ENCODE data around the gene HNRNPM. TPM values are rescaled to one million over a fixed set of nuclear protein-coding genes. Genes with fewer than 3 reads are reported as not detected.

Gene HNRNPM
- total RNA-seq, 2 experiments from 2014 or later, result 248 to 265 TPM

GRCh38 chr19:8455018-8455417 lies 10.2 kb downstream of the HNRNPM start:
- H3K4me1 Mint-ChIP-seq, result peaks cover 64% of the 10 kb centered on the region
- no peak overlapping the region for H3K27ac Mint-ChIP-seq
- no peaks in the 10 kb centered on the region for H3K27me3 Mint-ChIP-seq
- ChIA-PET CTCF (interaction anchor here (0.6 kb wide), 1 partner anchor 36 kb away, joined by 3 read pairs; no protein-coding TSS in a partner anchor), POLR2A (no interaction called here)
- no peak for DNase-seq
- peaks cover 50% of the 10 kb centered on the region for H3K36me3 Mint-ChIP-seq (ENCODE audit: low read depth)
- no peak overlapping the region for H3K4me3 Mint-ChIP-seq
- H3K9me3 Mint-ChIP-seq, result no peaks in the 10 kb centered on the region

DNA sequence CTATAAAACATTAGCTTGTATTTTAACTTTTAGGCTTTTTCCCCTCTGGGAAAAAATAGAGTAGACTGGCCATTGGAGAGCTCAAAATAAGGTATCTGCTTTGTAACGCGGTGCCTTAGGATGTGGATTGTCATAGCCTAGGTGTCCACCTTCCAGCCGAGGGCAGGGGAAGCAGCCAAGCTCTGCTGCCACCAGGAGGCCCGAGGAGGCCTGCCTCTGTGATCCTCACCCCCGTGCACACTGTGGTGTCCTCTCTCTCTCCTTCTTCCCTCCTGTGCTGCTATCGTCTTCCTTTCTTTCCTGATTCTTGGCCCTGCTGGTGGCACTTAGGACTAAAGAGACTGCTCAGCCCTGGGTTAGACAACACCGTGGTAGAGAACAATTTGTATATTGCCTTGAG lies 11.3 kb downstream of the HNRNPM start:
- DNase-seq, result no peak
- Mint-ChIP-seq H3K36me3 (ENCODE audit: low read depth) (peaks cover 50% of the 10 kb centered on the region), H3K4me3 (no peak overlapping the region), H3K27me3 (no peaks in the 10 kb centered on the region), H3K27ac (peak overlapping the region; percentile 26), H3K4me1 (peaks cover 67% of the 10 kb centered on the region), H3K9me3 (no peaks in the 10 kb centered on the region)
- POLR2A ChIA-PET, result no interaction called here
- CTCF ChIA-PET, result interaction anchor here (0.9 kb wide), 1 partner anchor 43 kb away, joined by 4 read pairs; the partner anchor contains the start of gene MARCHF2

GRCh38 chr19:8457209-8457608 lies 12.4 kb downstream of the HNRNPM start:
- H3K9me3 Mint-ChIP-seq, result no peaks in the 10 kb centered on the region
- CTCF ChIA-PET, result interaction anchor here (0.9 to 1.1 kb wide), 4 partner anchors 8 to 139 kb away, joined by 3 to 4 read pairs (median 3); partner anchors contain the start of gene MARCHF2
- DNase-seq, result no peak
- no peak overlapping the region for H3K4me3 Mint-ChIP-seq
- no peaks in the 10 kb centered on the region for H3K27me3 Mint-ChIP-seq
- POLR2A ChIA-PET, result no interaction called here
- peaks cover 42% of the 10 kb centered on the region for H3K36me3 Mint-ChIP-seq (ENCODE audit: low read depth)
- no peak overlapping the region for H3K27ac Mint-ChIP-seq
- H3K4me1 Mint-ChIP-seq, result peaks cover 62% of the 10 kb centered on the region

DNA sequence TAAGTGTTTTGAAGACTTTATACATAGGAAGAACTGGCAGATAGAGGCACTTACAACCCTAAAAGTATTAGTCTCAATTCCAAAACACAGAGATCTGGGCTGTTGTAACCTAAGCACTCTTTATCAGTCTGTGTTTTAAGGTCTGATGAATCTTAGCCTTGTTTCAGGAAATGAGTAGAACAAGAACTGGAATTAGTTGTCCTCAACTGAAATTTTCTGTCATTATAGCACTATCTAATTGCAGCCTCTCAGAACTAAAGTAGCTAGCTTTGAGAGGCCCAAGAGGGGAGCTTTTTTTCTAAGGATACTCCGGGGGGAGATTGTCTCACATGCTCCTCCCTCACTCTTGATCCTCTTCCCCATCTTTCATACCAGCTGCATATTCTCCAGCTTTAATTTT lies 13.1 kb downstream of the HNRNPM start:
- Mint-ChIP-seq H3K36me3 (ENCODE audit: low read depth) (peaks cover 43% of the 10 kb centered on the region), H3K27me3 (no peaks in the 10 kb centered on the region), H3K4me3 (no peak overlapping the region), H3K9me3 (no peaks in the 10 kb centered on the region), H3K27ac (no peak overlapping the region), H3K4me1 (peaks cover 59% of the 10 kb centered on the region)
- ChIA-PET CTCF (interaction anchor here (0.9 to 1.0 kb wide), 2 partner anchors 9 to 139 kb away, joined by 3 read pairs; no protein-coding TSS in a partner anchor), POLR2A (no interaction called here)
- no peak for DNase-seq

- Mint-ChIP-seq H3K27ac (no peak overlapping the region), H3K36me3 (ENCODE audit: low read depth) (peaks cover 47% of the 10 kb centered on the region), H3K4me3 (no peak overlapping the region), H3K4me1 (peaks cover 59% of the 10 kb centered on the region), H3K9me3 (no peaks in the 10 kb centered on the region), H3K27me3 (no peaks in the 10 kb centered on the region)
- ChIA-PET CTCF (no interaction called here), POLR2A (no interaction called here)
- DNase-seq, result no peak
Measured at GRCh38 chr19:8458380-8458779, 13.6 kb downstream of the HNRNPM start.

- H3K9me3 Mint-ChIP-seq, result no peaks in the 10 kb centered on the region
- H3K27me3 Mint-ChIP-seq, result no peaks in the 10 kb centered on the region
- CTCF ChIA-PET, result no interaction called here
- no peak for DNase-seq
- peaks cover 48% of the 10 kb centered on the region for H3K36me3 Mint-ChIP-seq (ENCODE audit: low read depth)
- no peak overlapping the region for H3K4me3 Mint-ChIP-seq
- POLR2A ChIA-PET, result no interaction called here
- H3K27ac Mint-ChIP-seq, result no peak overlapping the region
- peaks cover 52% of the 10 kb centered on the region for H3K4me1 Mint-ChIP-seq
Measured at GRCh38 chr19:8459095-8459494, 14.3 kb downstream of the HNRNPM start.

- DNase-seq, result no peak
- H3K4me1 Mint-ChIP-seq, result peaks cover 46% of the 10 kb centered on the region
- ChIA-PET POLR2A (no interaction called here), CTCF (no interaction called here)
- peaks cover 49% of the 10 kb centered on the region for H3K36me3 Mint-ChIP-seq (ENCODE audit: low read depth)
- H3K9me3 Mint-ChIP-seq, result no peaks in the 10 kb centered on the region
- H3K27me3 Mint-ChIP-seq, result no peaks in the 10 kb centered on the region
- no peak overlapping the region for H3K4me3 Mint-ChIP-seq
- H3K27ac Mint-ChIP-seq, result peak overlapping the region; percentile 6
Measured at GRCh38 chr19:8459520-8460270, 14.9 kb downstream of the HNRNPM start.

- Mint-ChIP-seq H3K4me3 (no peak overlapping the region), H3K9me3 (no peaks in the 10 kb centered on the region), H3K4me1 (peaks cover 37% of the 10 kb centered on the region), H3K27me3 (no peaks in the 10 kb centered on the region), H3K36me3 (ENCODE audit: low read depth) (peaks cover 52% of the 10 kb centered on the region), H3K27ac (no peak overlapping the region)
- ChIA-PET CTCF (no interaction called here), POLR2A (no interaction called here)
- no peak for DNase-seq
Measured at GRCh38 chr19:8460516-8461298, 15.9 kb downstream of the HNRNPM start.

DNA sequence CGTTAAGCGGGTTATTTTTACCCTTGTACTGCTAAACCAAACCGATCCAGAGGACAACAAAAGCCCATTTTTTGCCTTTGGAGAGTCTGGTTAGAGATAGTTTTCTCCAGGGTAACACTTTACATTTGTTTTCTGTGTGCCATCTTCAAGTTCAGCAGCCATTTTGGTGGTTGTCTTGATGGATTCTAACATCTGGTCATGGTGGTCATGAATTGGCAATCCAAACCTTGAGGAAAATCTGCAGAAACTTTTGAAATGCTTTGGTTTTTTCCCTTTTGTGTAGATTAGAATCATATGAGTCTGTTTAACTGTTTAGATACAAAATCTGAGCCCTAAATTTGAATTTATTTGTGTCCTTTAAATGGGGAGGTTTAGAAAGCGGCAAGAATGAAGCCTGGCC lies 16.6 kb downstream of the HNRNPM start:
- Mint-ChIP-seq H3K27ac (no peak overlapping the region), H3K4me1 (peaks cover 34% of the 10 kb centered on the region), H3K9me3 (no peaks in the 10 kb centered on the region), H3K36me3 (ENCODE audit: low read depth) (peaks cover 52% of the 10 kb centered on the region), H3K4me3 (no peak overlapping the region), H3K27me3 (no peaks in the 10 kb centered on the region)
- DNase-seq, result no peak
- ChIA-PET POLR2A (no interaction called here), CTCF (interaction anchor here (4.1 kb wide), 1 partner anchor 12 kb away, joined by 19 read pairs; no protein-coding TSS in a partner anchor)

DNA sequence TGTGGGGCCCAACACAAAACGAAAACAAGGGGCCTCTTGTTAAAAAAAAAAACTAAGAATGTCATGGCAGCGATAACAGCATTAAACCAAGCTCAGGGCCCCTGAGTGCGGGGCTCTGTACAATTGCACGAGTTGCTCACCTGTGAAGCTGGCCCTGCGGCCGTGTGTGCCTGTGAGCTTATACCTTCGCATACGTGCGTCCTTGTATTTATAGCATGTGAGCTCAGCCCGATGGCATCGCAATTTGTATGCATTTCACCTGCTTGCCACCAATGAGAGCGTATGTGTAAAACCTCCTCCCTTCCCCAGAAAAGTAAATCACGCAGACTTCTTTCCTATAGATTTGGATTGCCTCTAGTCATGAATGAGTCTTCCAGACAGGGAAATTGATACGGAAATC lies 17.1 kb downstream of the HNRNPM start:
- POLR2A ChIA-PET, result interaction anchor here (0.6 kb wide), 1 partner anchor 14 kb away, joined by 6 read pairs; no protein-coding TSS in a partner anchor
- Mint-ChIP-seq H3K4me3 (no peak overlapping the region), H3K27me3 (no peaks in the 10 kb centered on the region), H3K27ac (no peak overlapping the region), H3K9me3 (no peaks in the 10 kb centered on the region), H3K4me1 (peaks cover 31% of the 10 kb centered on the region), H3K36me3 (ENCODE audit: low read depth) (peaks cover 50% of the 10 kb centered on the region)
- CTCF ChIA-PET, result interaction anchor here (0.6 to 4.1 kb wide), 2 partner anchors 13 to 80 kb away, joined by 3 to 19 read pairs; no protein-coding TSS in a partner anchor
- no peak for DNase-seq

DNA sequence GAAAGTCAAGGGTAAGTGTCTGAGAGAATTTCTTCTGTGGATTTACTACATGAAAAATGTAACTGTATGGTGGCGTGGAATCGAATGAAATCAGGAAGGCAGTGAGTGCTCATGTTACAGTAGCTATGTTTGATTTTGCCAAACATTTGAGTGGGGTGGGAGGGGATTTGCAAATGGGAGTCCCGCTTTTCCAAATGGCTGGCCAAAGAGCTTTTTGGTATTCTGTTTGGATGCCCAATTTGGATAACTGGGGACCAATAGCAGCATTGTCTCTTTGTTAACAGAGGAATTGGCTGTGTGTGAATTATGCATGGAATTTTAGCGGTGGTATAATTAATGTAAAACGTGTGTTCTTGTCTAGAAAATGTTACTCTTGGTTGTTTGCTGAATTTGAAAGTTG lies 17.8 kb downstream of the HNRNPM start:
- Mint-ChIP-seq H3K36me3 (ENCODE audit: low read depth) (peaks cover 53% of the 10 kb centered on the region), H3K9me3 (no peaks in the 10 kb centered on the region), H3K27ac (no peak overlapping the region), H3K4me3 (no peak overlapping the region), H3K27me3 (no peaks in the 10 kb centered on the region), H3K4me1 (peaks cover 36% of the 10 kb centered on the region)
- ChIA-PET CTCF (interaction anchor here (0.6 to 4.1 kb wide), 3 partner anchors 14 to 17 kb away, joined by 3 to 19 read pairs (median 4); no protein-coding TSS in a partner anchor), POLR2A (no interaction called here)
- DNase-seq, result no peak

- ChIA-PET POLR2A (interaction anchor here (0.7 kb wide), 1 partner anchor 106 kb away, joined by 6 read pairs; no protein-coding TSS in a partner anchor), CTCF (interaction anchor here (1.4 to 4.1 kb wide), 2 partner anchors 14 to 17 kb away, joined by 3 to 19 read pairs; no protein-coding TSS in a partner anchor)
- peaks cover 59% of the 10 kb centered on the region for H3K36me3 Mint-ChIP-seq (ENCODE audit: low read depth)
- no peaks in the 10 kb centered on the region for H3K27me3 Mint-ChIP-seq
- H3K9me3 Mint-ChIP-seq, result no peaks in the 10 kb centered on the region
- H3K4me3 Mint-ChIP-seq, result no peak overlapping the region
- no peak overlapping the region for H3K27ac Mint-ChIP-seq
- H3K4me1 Mint-ChIP-seq, result peaks cover 39% of the 10 kb centered on the region
- no peak for DNase-seq
Measured at GRCh38 chr19:8463365-8463764, 18.6 kb downstream of the HNRNPM start.

DNA sequence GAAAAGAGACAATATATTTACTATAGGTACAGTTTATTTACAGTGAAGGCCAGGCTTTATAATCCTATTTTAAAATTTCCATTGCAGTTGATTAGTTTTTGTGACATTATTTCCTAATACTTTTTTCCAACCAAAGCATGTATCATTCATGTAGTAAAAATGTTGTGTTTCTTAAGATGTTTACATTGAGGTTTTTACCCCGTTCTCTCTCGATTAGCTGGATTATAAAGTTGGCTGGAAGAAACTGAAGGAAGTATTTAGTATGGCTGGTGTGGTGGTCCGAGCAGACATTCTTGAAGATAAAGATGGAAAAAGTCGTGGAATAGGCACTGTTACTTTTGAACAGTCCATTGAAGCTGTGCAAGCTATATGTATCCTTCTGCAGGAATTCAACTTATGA lies 21.2 kb downstream of the HNRNPM start:
- ChIA-PET POLR2A (no interaction called here), CTCF (no interaction called here)
- H3K9me3 Mint-ChIP-seq, result no peaks in the 10 kb centered on the region
- no peak for DNase-seq
- H3K4me1 Mint-ChIP-seq, result peaks cover 49% of the 10 kb centered on the region
- H3K27me3 Mint-ChIP-seq, result no peaks in the 10 kb centered on the region
- peaks cover 79% of the 10 kb centered on the region for H3K36me3 Mint-ChIP-seq (ENCODE audit: low read depth)
- H3K27ac Mint-ChIP-seq, result no peak overlapping the region
- H3K4me3 Mint-ChIP-seq, result no peak overlapping the region
